ENCODE measurements around the gene BCL2L12. TPM values are rescaled to one million over a fixed set of nuclear protein-coding genes. Genes with fewer than 3 reads are reported as not detected.

Gene BCL2L12
- total and polyA plus RNA-seq, 2 donors (not counting 3 experiments of a cell fraction or from before 2014, with no cell fraction given): 49.8 to 58.5 TPM

GRCh38 chr19:49713236-49713845 is 47.6 kb downstream of the BCL2L12 start:
- no peak overlapping the region for H3K9ac ChIP-seq (replicated peaks; ENCODE audit: extremely low read depth, insufficient read depth, low read length)
- H2AFZ ChIP-seq (ENCODE audit: low read depth, low read length): no peak overlapping the region
- dilution Hi-C loops (cut with MboI; ENCODE audit: extremely low pct_ligation_motif_present, low sequenced_read_pairs): no loop called here
- H3K4me2 ChIP-seq (ENCODE audit: insufficient read depth, low read length): no peak overlapping the region
- TF ChIP-seq POLR2AphosphoS5 (IDR thresholded peaks at IDR 0.05; ENCODE audit: insufficient read depth, low read depth, low read length) (no peak), MAX (IDR thresholded peaks at IDR 0.05; ENCODE audit: insufficient read depth, insufficient read length) (no peak), EZH2 (IDR thresholded peaks at IDR 0.05; ENCODE audit: borderline replicate concordance, low read depth, low read length, severe bottlenecking) (no peak), MYC (IDR thresholded peaks at IDR 0.05; ENCODE audit: low read depth, low read length) (no peak), GATA2 (IDR thresholded peaks at IDR 0.05; ENCODE audit: insufficient read depth, insufficient read length, low read depth, low read length) (no peak), JUN (IDR thresholded peaks at IDR 0.05; ENCODE audit: borderline replicate concordance, insufficient read depth, insufficient read length, low read depth) (no peak), POLR2A (IDR thresholded peaks at IDR 0.05; ENCODE audit: low read depth, low read length) (no peak), FOS (IDR thresholded peaks at IDR 0.05; ENCODE audit: borderline replicate concordance, insufficient read depth, low read length) (no peak)
- TF ChIP-seq, protein P1, sequence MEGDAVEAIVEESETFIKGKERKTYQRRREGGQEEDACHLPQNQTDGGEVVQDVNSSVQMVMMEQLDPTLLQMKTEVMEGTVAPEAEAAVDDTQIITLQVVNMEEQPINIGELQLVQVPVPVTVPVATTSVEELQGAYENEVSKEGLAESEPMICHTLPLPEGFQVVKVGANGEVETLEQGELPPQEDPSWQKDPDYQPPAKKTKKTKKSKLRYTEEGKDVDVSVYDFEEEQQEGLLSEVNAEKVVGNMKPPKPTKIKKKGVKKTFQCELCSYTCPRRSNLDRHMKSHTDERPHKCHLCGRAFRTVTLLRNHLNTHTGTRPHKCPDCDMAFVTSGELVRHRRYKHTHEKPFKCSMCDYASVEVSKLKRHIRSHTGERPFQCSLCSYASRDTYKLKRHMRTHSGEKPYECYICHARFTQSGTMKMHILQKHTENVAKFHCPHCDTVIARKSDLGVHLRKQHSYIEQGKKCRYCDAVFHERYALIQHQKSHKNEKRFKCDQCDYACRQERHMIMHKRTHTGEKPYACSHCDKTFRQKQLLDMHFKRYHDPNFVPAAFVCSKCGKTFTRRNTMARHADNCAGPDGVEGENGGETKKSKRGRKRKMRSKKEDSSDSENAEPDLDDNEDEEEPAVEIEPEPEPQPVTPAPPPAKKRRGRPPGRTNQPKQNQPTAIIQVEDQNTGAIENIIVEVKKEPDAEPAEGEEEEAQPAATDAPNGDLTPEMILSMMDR (IDR thresholded peaks at IDR 0.05; ENCODE audit: extremely low read depth in 1 of 2, insufficient read depth in 1 of 2, low read depth in 1 of 2, low read length in 2 of 2): no peak
- H3K9me1 ChIP-seq (replicated peaks; ENCODE audit: control insufficient read depth, extremely low read depth, insufficient read depth, low read length): no peaks in the 10 kb centered on the region
- no peaks in the 10 kb centered on the region for H4K20me1 ChIP-seq (replicated peaks; ENCODE audit: control insufficient read depth, extremely low read depth, insufficient read depth, low read length)
- ChIA-PET POLR2A (interaction anchor here (0.6 kb wide), 1 partner anchor 46 kb away, joined by 4 read pairs; no protein-coding TSS in a partner anchor), CTCF (no interaction called here)
- H3K4me3 ChIP-seq (replicated peaks in 1 of 3; ENCODE audit: insufficient read depth in 1 of 3, low read depth in 1 of 3, low read length in 3 of 3): no peak overlapping the region
- H3K79me2 ChIP-seq (ENCODE audit: control insufficient read depth, insufficient read depth, low read length): no peaks in the 10 kb centered on the region
- BruUV-seq (replicated peaks): no TSS peak
- H3K4me1 ChIP-seq (ENCODE audit: control insufficient read depth, extremely low read depth, insufficient read depth, low read length): no peaks in the 10 kb centered on the region
- no peak for DNase-seq (ENCODE audit: low read depth, low spot score)
- no peaks in the 10 kb centered on the region for H3K27me3 ChIP-seq (ENCODE audit: control insufficient read depth in 2 of 2, insufficient read depth in 2 of 2, low read length in 2 of 2)
- no peak overlapping the region for H3K27ac ChIP-seq (ENCODE audit: insufficient read depth, low read depth, low read length)
- H3K9me3 ChIP-seq (replicated peaks; ENCODE audit: control insufficient read depth, insufficient read depth, low read length): no peaks in the 10 kb centered on the region
- H3K36me3 ChIP-seq (ENCODE audit: control insufficient read depth in 2 of 2, extremely low read depth in 1 of 2, insufficient read depth in 2 of 2, low read length in 2 of 2): peaks cover 0 to 14% of the 10 kb centered on the region in 2 experiments
- intact Hi-C loops (cut with micrococcal nuclease): no loop called here
- FAIRE-seq: no peak

Data from endothelial cell of umbilical vein (primary cell).